ENCODE data around the gene GRIPAP1.
A peak's percentile ranks its signal among the peaks of the same experiment; 100 is the strongest.

GRIPAP1 gene

GRCh38 chrX:49002091-49002935, at the start of gene GRIPAP1:
Gene GRIPAP1 (minus strand): TSS chrX:49002264. CDS start chrX:49002229, 35 bp downstream.
- DNase-seq, result no peak

GRCh38 chrX:49043987-49044281, 41.9 kb upstream of the GRIPAP1 start:
- no peak for DNase-seq

- DNase-seq, result peak; percentile 60
These were observed 41.3 kb upstream of the GRIPAP1 start, which contains the start of gene TFE3 for GRCh38 chrX:49043220-49043986. Gene TFE3 (minus strand): TSS chrX:49043357. CDS start chrX:49043226, 131 bp downstream.

GRCh38 chrX:49042581-49043219, 40.6 kb upstream of the GRIPAP1 start:
- DNase-seq, result no peak

GRCh38 chrX:49041744-49042580, 39.9 kb upstream of the GRIPAP1 start:
- no peak for DNase-seq

- DNase-seq, result no peak
These were observed 38.4 kb upstream of the GRIPAP1 start for GRCh38 chrX:49040376-49040955.

- no peak for DNase-seq
These were observed 37.7 kb upstream of the GRIPAP1 start for GRCh38 chrX:49039598-49040375.

- no peak for DNase-seq
These were observed 35.9 kb upstream of the GRIPAP1 start for GRCh38 chrX:49037883-49038475.

- DNase-seq, result no peak
These were observed 28.2 kb upstream of the GRIPAP1 start for GRCh38 chrX:49030283-49030682.

- DNase-seq, result no peak
These were observed 27.8 kb upstream of the GRIPAP1 start for GRCh38 chrX:49029876-49030275.

GRCh38 chrX:49019599-49020249, 17.7 kb upstream of the GRIPAP1 start:
- no peak for DNase-seq

GRCh38 chrX:49019050-49019449, 17.0 kb upstream of the GRIPAP1 start:
- no peak for DNase-seq

GRCh38 chrX:49003696-49004095, 1.6 kb upstream of the GRIPAP1 start:
- DNase-seq, result no peak

GRCh38 chrX:49001521-49002090, 458 bp downstream of the GRIPAP1 start:
- no peak for DNase-seq

GRCh38 chrX:49000636-49001035, 1.4 kb downstream of the GRIPAP1 start:
- DNase-seq, result no peak

GRCh38 chrX:48999030-48999429, 3.0 kb downstream of the GRIPAP1 start:
- DNase-seq, result no peak

GRCh38 chrX:48998391-48998790, 3.7 kb downstream of the GRIPAP1 start:
- no peak for DNase-seq

GRCh38 chrX:48997865-48998264, 4.2 kb downstream of the GRIPAP1 start:
- no peak for DNase-seq

- no peak for DNase-seq
These were observed 4.6 kb downstream of the GRIPAP1 start for GRCh38 chrX:48997455-48997854.

GRCh38 chrX:48996969-48997368, 5.1 kb downstream of the GRIPAP1 start:
- no peak for DNase-seq

Data from NCI-H187 treated with DMSO at 0.1 percent for 48 hours (cell line).